Glutamatergic neuron (in vitro differentiated cells): ENCODE data around the gene FGGY. TPM values are rescaled to one million over a fixed set of nuclear protein-coding genes. Genes with fewer than 3 reads are reported as not detected.

Experiments used
- DNase-seq: peaks from one replicate; pipeline ENCODE4 v3.0.0; 2022
- H3K27ac Mint-ChIP-seq: one replicate; pipeline ENCODE4 v1.8.0; 2020; ENCODE audit warnings: mild to moderate bottlenecking, mixed read lengths, inconsistent platforms; ENCODE audit not compliant: unreplicated experiment
- H3K27me3 Mint-ChIP-seq: one replicate; pipeline ENCODE4 v1.8.0; 2020; ENCODE audit warnings: mild to moderate bottlenecking, moderate library complexity, mixed read lengths, inconsistent platforms; ENCODE audit not compliant: unreplicated experiment
- H3K36me3 Mint-ChIP-seq: one replicate; pipeline ENCODE4 v1.8.0; 2020; ENCODE audit warnings: mild to moderate bottlenecking, mixed read lengths, inconsistent platforms; ENCODE audit not compliant: unreplicated experiment
- H3K4me1 Mint-ChIP-seq: one replicate; pipeline ENCODE4 v1.8.0; 2020; ENCODE audit warnings: mild to moderate bottlenecking, low read depth, mixed read lengths, inconsistent platforms; ENCODE audit not compliant: unreplicated experiment
- H3K4me3 Mint-ChIP-seq: one replicate; pipeline ENCODE4 v1.8.0; 2020; ENCODE audit warnings: mild to moderate bottlenecking, mixed read lengths, inconsistent platforms; ENCODE audit not compliant: unreplicated experiment
- H3K9me3 Mint-ChIP-seq: one replicate; pipeline ENCODE4 v1.8.0; 2020; ENCODE audit warnings: mild to moderate bottlenecking, moderate library complexity, mixed read lengths, inconsistent platforms; ENCODE audit not compliant: unreplicated experiment
- CTCF ChIP-seq: fragments of 200-600 bp; sonication (generic); IDR thresholded peaks from one replicate; pipeline ENCODE4 v1.5.0; 2021; ENCODE audit not compliant: partially characterized antibody, unreplicated experiment
- total RNA-seq: library from RNA; stranded (reverse); fragmentation: NEBNext Ultra II Directional; extraction: Animal tissue kit (Norgen Biotek cat#: 25700); gene quantifications from one replicate; pipeline ENCODE4 v1.2.1, GENCODE V29; 2021; ENCODE audit not compliant: unreplicated experiment

Gene FGGY
- total RNA-seq, 1 donor from 2014 or later = 11.6 TPM

GRCh38 chr1:59417406-59417805, 120.5 kb downstream of the FGGY start:
- Mint-ChIP-seq H3K4me1 (peaks cover 8% of the 10 kb centered on the region), H3K9me3 (no peaks in the 10 kb centered on the region), H3K27ac (no peak overlapping the region), H3K4me3 (no peak overlapping the region), H3K36me3 (no peaks in the 10 kb centered on the region), H3K27me3 (no peaks in the 10 kb centered on the region)
- DNase-seq = no peak
- no peak for TF ChIP-seq CTCF

- DNase-seq = no peak
- H3K27ac Mint-ChIP-seq = peak overlapping the region; percentile 16
- H3K4me1 Mint-ChIP-seq = peaks cover 8% of the 10 kb centered on the region
- H3K36me3 Mint-ChIP-seq = no peaks in the 10 kb centered on the region
- no peaks in the 10 kb centered on the region for H3K9me3 Mint-ChIP-seq
- H3K4me3 Mint-ChIP-seq = no peak overlapping the region
- no peak for TF ChIP-seq CTCF
- H3K27me3 Mint-ChIP-seq = no peaks in the 10 kb centered on the region
Observed at GRCh38 chr1:59418363-59419144, 121.7 kb downstream of the FGGY start.

- Mint-ChIP-seq H3K4me3 (no peak overlapping the region), H3K27ac (peak overlapping the region; percentile 23), H3K9me3 (no peaks in the 10 kb centered on the region), H3K4me1 (peaks cover 8% of the 10 kb centered on the region), H3K27me3 (no peaks in the 10 kb centered on the region), H3K36me3 (no peaks in the 10 kb centered on the region)
- no peak for DNase-seq
- TF ChIP-seq CTCF = no peak
Observed at GRCh38 chr1:59419361-59420140, 122.7 kb downstream of the FGGY start.

- Mint-ChIP-seq H3K27me3 (no peaks in the 10 kb centered on the region), H3K4me1 (peaks cover 8% of the 10 kb centered on the region), H3K4me3 (no peak overlapping the region), H3K9me3 (no peaks in the 10 kb centered on the region), H3K27ac (no peak overlapping the region), H3K36me3 (no peaks in the 10 kb centered on the region)
- no peak for TF ChIP-seq CTCF
- no peak for DNase-seq
Observed at GRCh38 chr1:59421232-59421920, 124.5 kb downstream of the FGGY start.
